Heart right ventricle (tissue), 16 donors: ENCODE measurements around the gene CD37. TPM values are rescaled to one million over a fixed set of nuclear protein-coding genes. Genes with fewer than 3 reads are reported as not detected.

Source experiments
- ATAC-seq, 8 donors: fragments of 200-7000 bp; cut with Tn5 transposase; one replicate each; pipeline ENCODE4 v1.9.1; 2020; ENCODE audit warnings: mild to moderate bottlenecking in 8 of 8, moderate library complexity in 8 of 8, moderate number of reproducible peaks in 1 of 8
- DNase-seq, 2 donors: peaks; one replicate each; pipeline ENCODE4 v3.0.0-alpha.2; 2020
- H3K27ac ChIP-seq, 10 donors: fragments of 200-600 bp; sonication (generic) in 2 of 10; one replicate each; pipeline versions ENCODE4 v1.5.0 to v1.8.0; 2020 to 2022; ENCODE audit warnings: mild to moderate bottlenecking in 3 of 10
- H3K27me3 ChIP-seq, 7 donors: fragments of 200-600 bp; one replicate each; pipeline ENCODE4 v1.8.0; 2021 to 2022; ENCODE audit warnings: mild to moderate bottlenecking in 2 of 7
- H3K36me3 ChIP-seq, 9 donors: fragments of 200-600 bp; sonication (generic) in 1 of 9; one replicate each; pipeline versions ENCODE4 v1.5.0 to v1.8.0; 2020 to 2022; ENCODE audit warnings: mild to moderate bottlenecking in 2 of 9
- H3K4me1 ChIP-seq, 9 donors: fragments of 200-600 bp; sonication (generic) in 1 of 9; one replicate each; pipeline versions ENCODE4 v1.5.0 to v1.8.0; 2020 to 2022; ENCODE audit warnings: mild to moderate bottlenecking in 4 of 9
- H3K4me3 ChIP-seq, 10 donors: fragments of 200-600 bp; sonication (generic) in 2 of 10; one replicate each; pipeline versions ENCODE4 v1.5.0 to v1.8.0; 2020 to 2022; ENCODE audit warnings: mild to moderate bottlenecking in 7 of 10, moderate library complexity in 2 of 10
- H3K9me3 ChIP-seq, 11 donors: fragments of 200-600 bp in 10 of 11; sonication (generic) in 2 of 11; one replicate each; pipeline versions ENCODE4 v1.5.0 to v1.8.0; 2013 to 2022; ENCODE audit warnings: mild to moderate bottlenecking in 2 of 11, control low read depth in 1 of 11, moderate library complexity in 1 of 11
- CTCF ChIP-seq, 9 donors: fragments of 200-600 bp; sonication (generic) in 2 of 9; IDR thresholded peaks; one replicate each; pipeline versions ENCODE4 v1.5.0 to v1.8.0; 2021 to 2022; ENCODE audit warnings: antibody characterized with exemption in 9 of 9, mild to moderate bottlenecking in 5 of 9, moderate library complexity in 1 of 9
- WGBS, 2 donors: extraction: QIAGEN DNeasy Blood & Tissue Kit; methylation state at CpG; one replicate each; pipeline ENCODE4 v1.1.7; 2013; ENCODE audit warnings: inconsistent platforms in 1 of 2; 5-methylcytosine and 5-hydroxymethylcytosine counted together
- intact Hi-C, 10 donors: fragments of 100-400 bp; cut with DNase I; formaldehyde crosslinking; loops; one replicate each; pipeline versions ENCODE4 v1.11.1 to v1.14.2; 2022
- polyA plus RNA-seq, 2 donors: library from polyadenylated mRNA; stranded (reverse); fragments of 200-250 nt; gene quantifications; one replicate each; pipeline ENCODE4 v1.2.3, GENCODE V29; 2013
- total RNA-seq, 10 donors: library from RNA; stranded (reverse); fragmentation: NEBNext Ultra II Directional in 3 of 10; extraction: Animal tissue kit (Norgen Biotek cat#: 25700) in 3 of 10; gene quantifications; one replicate each; pipeline versions ENCODE4 v1.2.1 to v1.2.4, GENCODE V29; 2021 to 2023
- donor health status: Arrhythmogenic right ventricular cardiomyopathy.
- donor health status: ischemic (EF 13 %, LVEDD 7.1; RV severe dilation, severe dysfunction).
- donor health status: healthy with polysubstance abuse.
- donor health status: DM: no; HTN: yes; CAD: no.
- donor health status: DM: no; HTN: no; CAD: no.
- donor health status: ischemic (EF 25% LVEDD 6.9; RV normal size, moderate dysfunction).
- donor health status: ischemic (EF 25% LVEDD 5.7; RV mildly dilated, moderate dysfunction).
- donor health status: healthy.
- donor health status: DM: yes; HTN: yes; CAD: no.
- donor health status: Ischemic cardiomyopathy.
- donor health status: ischemic (EF 35%, LVEDD 5.7; RV mildly dilated, moderate dysfunction).
- donor health status: nonischemic (EF 11% LVEDD 7.7; RV severe dilation, severe dysfunction).
- donor health status: DM: yes; HTN: yes; CAD: no.
- donor health status: PGD.
- donor health status: ischemic (EF 29% LVEDD 5.4; RV normal size, mild dysfunction).
- donor health status: nonischemic (EF 23%, LVEDD 6.1; RV moderate dilation, normal function).

CD37 gene
- total and polyA plus RNA-seq, 12 donors = 2.0 to 34.2 (median 3.5) TPM

GRCh38 chr19:49338023-49338677 is 2.9 kb downstream of the CD37 start:
- WGBS, 2 donors = 31 to 42% methylated on average over 34 of the region's 34 CpGs
- peaks cover 2 to 58% (median 27%) of the 10 kb centered on the region in 9 donors for H3K4me1 ChIP-seq

GRCh38 chr19:49338691-49339300 is 3.6 kb downstream of the CD37 start:
- no peaks in the 10 kb centered on the region for H3K27me3 ChIP-seq
- no peaks in the 10 kb centered on the region for H3K9me3 ChIP-seq
- H3K36me3 ChIP-seq = peaks cover 0 to 64% (median 23%) of the 10 kb centered on the region in 9 donors
- 9 to 13% methylated on average over 30 of the region's 30 CpGs for WGBS, 2 donors
- H3K27ac ChIP-seq = peak overlapping the region in 9 of 10 donors; percentile 10 to 88 (median 80)
- DNase-seq (peak; percentile 69 to 73), ATAC-seq (peak; percentile 28 to 70 (median 63))
- H3K4me3 ChIP-seq = peak overlapping the region in 9 of 10 donors; percentile 27 to 63 (median 45)
- peaks cover 2 to 51% (median 27%) of the 10 kb centered on the region in 9 donors for H3K4me1 ChIP-seq
- intact Hi-C loops = loop anchor here in 1 of 10 donors (2.0 kb wide), 1 partner anchor 24 kb away; the partner anchor contains the start of genes DKKL1 and TEAD2
- no peak for TF ChIP-seq CTCF (IDR thresholded peaks at IDR 0.05)

More at GRCh38 chr19:49338023-49338677, 2.9 kb downstream of the CD37 start:
- DNase-seq = no peak
- ATAC-seq = peak in 1 of 8 donors; percentile 1
- no peaks in the 10 kb centered on the region for H3K27me3 ChIP-seq
- no peak for TF ChIP-seq CTCF (IDR thresholded peaks at IDR 0.05)
- H3K4me3 ChIP-seq = peak overlapping the region in 5 of 10 donors; percentile 45 to 63 (median 52)
- H3K9me3 ChIP-seq = no peaks in the 10 kb centered on the region
- H3K36me3 ChIP-seq = peaks cover 0 to 58% (median 18%) of the 10 kb centered on the region in 9 donors
- no peak overlapping the region for H3K27ac ChIP-seq
- intact Hi-C loops = loop anchor here in 1 of 10 donors (2.0 kb wide), 1 partner anchor 25 kb away; the partner anchor contains the start of genes DKKL1 and TEAD2

GRCh38 chr19:49339301-49340068 is 4.3 kb downstream of the CD37 start:
- 8 to 9% methylated on average over 46 to 47 of the region's 47 CpGs for WGBS, 2 donors
- intact Hi-C loops = loop anchor here in 1 of 10 donors (2.0 kb wide), 1 partner anchor 23 kb away; the partner anchor contains the start of genes DKKL1 and TEAD2

More at GRCh38 chr19:49339301-49340068, 4.3 kb downstream of the CD37 start:
- peak overlapping the region; percentile 0 to 88 (median 80) for H3K27ac ChIP-seq
- peaks cover 2 to 45% (median 27%) of the 10 kb centered on the region in 9 donors for H3K4me1 ChIP-seq
- H3K4me3 ChIP-seq = peak overlapping the region in 9 of 10 donors; percentile 27 to 63 (median 45)
- DNase-seq (peak; percentile 88 to 91), ATAC-seq (peak; percentile 94 to 97 (median 96))
- no peaks in the 10 kb centered on the region for H3K9me3 ChIP-seq
- peaks cover 0 to 71% (median 29%) of the 10 kb centered on the region in 9 donors for H3K36me3 ChIP-seq
- no peaks in the 10 kb centered on the region for H3K27me3 ChIP-seq
- TF ChIP-seq CTCF (IDR thresholded peaks at IDR 0.05) = no peak
